ENCODE measurements around the gene TRNP1. TPM values are rescaled to one million over a fixed set of nuclear protein-coding genes. Genes with fewer than 3 reads are reported as not detected.

Gene TRNP1
- total RNA-seq, 2 donors from 2014 or later = 14.3 to 21.2 TPM

- no peak overlapping the region for H3K27ac Mint-ChIP-seq
- Histone ChIP-seq H3K36me3 (ENCODE audit: control insufficient read depth, insufficient read depth, low read length) (no peaks in the 10 kb centered on the region), H3K4me1 (ENCODE audit: control insufficient read depth, insufficient read depth, low read length) (no peaks in the 10 kb centered on the region), H3K4me3 (ENCODE audit: low read length) (no peak overlapping the region), H3K27me3 (ENCODE audit: control insufficient read depth, insufficient read depth, low read length, poor library complexity, severe bottlenecking) (no peaks in the 10 kb centered on the region), H3K9ac (ENCODE audit: extremely low read depth, low read length, poor library complexity, severe bottlenecking) (no peak overlapping the region), H3K9me3 (ENCODE audit: control insufficient read depth, low read length) (no peaks in the 10 kb centered on the region), H3K27ac (ENCODE audit: low read depth, low read length) (no peak overlapping the region)
- WGBS, 2 experiments (ENCODE audit: insufficient coverage in 1 of 2, insufficient read length in 1 of 2) = 90% methylated on average over 7 of the region's 7 CpGs
- H3K4me3 Mint-ChIP-seq = no peak overlapping the region
- peaks cover 1% of the 10 kb centered on the region for H3K27me3 Mint-ChIP-seq (ENCODE audit: insufficient read depth)
- peak; percentile 38 for DNase-seq
- no peak for TF ChIP-seq CTCF (conservative IDR thresholded peaks at IDR 0.05)
- H3K9me3 Mint-ChIP-seq = no peaks in the 10 kb centered on the region
- no peaks in the 10 kb centered on the region for H3K36me3 Mint-ChIP-seq (ENCODE audit: low read depth)
- no peaks in the 10 kb centered on the region for H3K4me1 Mint-ChIP-seq
These were observed 22.7 kb upstream of the TRNP1 start for GRCh38 chr1:26970810-26971209.

GRCh38 chr1:26971590-26971989 lies 21.9 kb upstream of the TRNP1 start:
- DNase-seq = no peak
- H3K9ac ChIP-seq (ENCODE audit: extremely low read depth, low read length, poor library complexity, severe bottlenecking) = no peak overlapping the region
- no peaks in the 10 kb centered on the region for H3K4me1 Mint-ChIP-seq
- no peak overlapping the region for H3K27ac Mint-ChIP-seq
- H3K9me3 Mint-ChIP-seq = no peaks in the 10 kb centered on the region
- TF ChIP-seq CTCF (conservative IDR thresholded peaks at IDR 0.05) = no peak
- no peak overlapping the region for H3K4me3 Mint-ChIP-seq
- peaks cover 1% of the 10 kb centered on the region for H3K27me3 Mint-ChIP-seq (ENCODE audit: insufficient read depth)
- no peaks in the 10 kb centered on the region for H3K4me1 ChIP-seq (ENCODE audit: control insufficient read depth, insufficient read depth, low read length)
- WGBS, 2 experiments (ENCODE audit: insufficient coverage in 1 of 2, insufficient read length in 1 of 2) = 87 to 100% methylated on average over 1 to 3 of the region's 3 CpGs
- no peaks in the 10 kb centered on the region for H3K9me3 ChIP-seq (ENCODE audit: control insufficient read depth, low read length)
- no peaks in the 10 kb centered on the region for H3K36me3 Mint-ChIP-seq (ENCODE audit: low read depth)
- H3K4me3 ChIP-seq (ENCODE audit: low read length) = no peak overlapping the region
- H3K36me3 ChIP-seq (ENCODE audit: control insufficient read depth, insufficient read depth, low read length) = no peaks in the 10 kb centered on the region
- no peaks in the 10 kb centered on the region for H3K27me3 ChIP-seq (ENCODE audit: control insufficient read depth, insufficient read depth, low read length, poor library complexity, severe bottlenecking)
- H3K27ac ChIP-seq (ENCODE audit: low read depth, low read length) = no peak overlapping the region

- Histone ChIP-seq H3K4me3 (ENCODE audit: low read length) (no peak overlapping the region), H3K4me1 (ENCODE audit: control insufficient read depth, insufficient read depth, low read length) (no peaks in the 10 kb centered on the region), H3K27ac (ENCODE audit: low read depth, low read length) (no peak overlapping the region), H3K36me3 (ENCODE audit: control insufficient read depth, insufficient read depth, low read length) (no peaks in the 10 kb centered on the region), H3K9ac (ENCODE audit: extremely low read depth, low read length, poor library complexity, severe bottlenecking) (no peak overlapping the region), H3K9me3 (ENCODE audit: control insufficient read depth, low read length) (no peaks in the 10 kb centered on the region), H3K27me3 (ENCODE audit: control insufficient read depth, insufficient read depth, low read length, poor library complexity, severe bottlenecking) (no peaks in the 10 kb centered on the region)
- TF ChIP-seq CTCF (conservative IDR thresholded peaks at IDR 0.05) = no peak
- 54 to 68% methylated on average over 2 to 6 of the region's 6 CpGs for WGBS, 2 experiments (ENCODE audit: insufficient coverage in 1 of 2, insufficient read length in 1 of 2)
- Mint-ChIP-seq H3K9me3 (no peaks in the 10 kb centered on the region), H3K27ac (no peak overlapping the region), H3K4me3 (no peak overlapping the region), H3K36me3 (ENCODE audit: low read depth) (no peaks in the 10 kb centered on the region), H3K4me1 (no peaks in the 10 kb centered on the region), H3K27me3 (ENCODE audit: insufficient read depth) (no peaks in the 10 kb centered on the region)
- DNase-seq = peak; percentile 42
These were observed 21.1 kb upstream of the TRNP1 start for GRCh38 chr1:26972390-26972789.

All from endodermal cell (in vitro differentiated cells).